Breast epithelium (tissue), 4 donors: Measurements from ENCODE around the gene FAT1. TPM values are rescaled to one million over a fixed set of nuclear protein-coding genes. Genes with fewer than 3 reads are reported as not detected.

ENCODE experiments used
- DNase-seq, 2 donors: peaks; one replicate each; pipeline ENCODE4 v3.0.0-alpha.2; 2019; ENCODE audit warnings: low spot score in 2 of 2
- H3K27ac ChIP-seq, 2 donors: fragments of 200-600 bp; sonication (generic) in 1 of 2; one replicate each; pipeline ENCODE4 v1.5.1; 2016 to 2019; ENCODE audit warnings: mild to moderate bottlenecking in 1 of 2
- H3K27me3 ChIP-seq, 2 donors: fragments of 200-600 bp; sonication (generic) in 1 of 2; one replicate each; pipeline versions ENCODE4 v1.5.1 to v1.6.0; 2017 to 2019; ENCODE audit warnings: control low read depth in 1 of 2, mild to moderate bottlenecking in 1 of 2
- H3K36me3 ChIP-seq: fragments of 200-600 bp; one replicate; pipeline ENCODE4 v1.5.1; 2019
- H3K4me1 ChIP-seq, 2 donors: fragments of 200-600 bp; sonication (generic); one replicate each; pipeline ENCODE4 v1.5.1; 2016 to 2019; ENCODE audit warnings: control low read depth in 1 of 2
- H3K4me3 ChIP-seq, 3 donors: fragments of 200-600 bp; sonication (generic); 1 replicate in 2 of 3; 2 replicates in 1 of 3; pipeline ENCODE4 v1.5.1; 2016 to 2019; ENCODE audit warnings: mild to moderate bottlenecking in 3 of 3, moderate library complexity in 2 of 3
- H3K9me3 ChIP-seq, 2 donors: fragments of 200-600 bp; sonication (generic) in 1 of 2; one replicate each; pipeline ENCODE4 v1.5.1; 2016 to 2019; ENCODE audit warnings: control low read depth in 1 of 2
- CTCF ChIP-seq, 3 donors: fragments of 450-650 bp; IDR thresholded peaks; one replicate each; pipeline ENCODE4 v1.5.1; 2016 to 2017; ENCODE audit warnings: antibody characterized with exemption in 3 of 3, mild to moderate bottlenecking in 3 of 3, moderate library complexity in 3 of 3
- POLR2A ChIP-seq: fragments of 450-650 bp; IDR thresholded peaks from one replicate; pipeline ENCODE4 v1.6.1; 2016; ENCODE audit warnings: antibody characterized with exemption, mild to moderate bottlenecking, moderate library complexity
- POLR2AphosphoS5 ChIP-seq, 3 donors: sonication (generic); formaldehyde crosslinking; IDR thresholded peaks; one replicate each; pipeline ENCODE4 v1.6.1; 2017; ENCODE audit warnings: antibody characterized with exemption in 3 of 3
- intact Hi-C: fragments of 100-400 bp; cut with DNase I; formaldehyde crosslinking; loops from one replicate; pipeline ENCODE4 v1.15.1; 2023; ENCODE audit warnings: low total_unique reads
- total RNA-seq, 3 donors: library from RNA; depleted of rRNA; stranded (reverse); fragments of >200 nt; gene quantifications; one replicate each; pipeline ENCODE4 v1.1.0, GENCODE V29; 2016

Gene FAT1
- total RNA-seq, 3 donors from 2014 or later = 54.2 to 125 (median 87.2) TPM

- H3K4me1 ChIP-seq = no peaks in the 10 kb centered on the region
- peaks cover 5% of the 10 kb centered on the region for H3K36me3 ChIP-seq
- intact Hi-C loops = no loop called here
- no peaks in the 10 kb centered on the region for H3K27me3 ChIP-seq
- no peak overlapping the region for H3K27ac ChIP-seq
- DNase-seq = no peak
- TF ChIP-seq CTCF (IDR thresholded peaks at IDR 0.05) (no peak), POLR2A (no peak), POLR2AphosphoS5 (IDR thresholded peaks at IDR 0.05) (no peak)
- H3K9me3 ChIP-seq = no peaks in the 10 kb centered on the region
- no peak overlapping the region for H3K4me3 ChIP-seq
Measured at GRCh38 chr4:186634591-186635128, 89.0 kb downstream of the FAT1 start.

GRCh38 chr4:186633844-186634243, 89.8 kb downstream of the FAT1 start:
- Histone ChIP-seq H3K9me3 (no peaks in the 10 kb centered on the region), H3K27ac (no peak overlapping the region), H3K4me1 (no peaks in the 10 kb centered on the region), H3K36me3 (peaks cover 5% of the 10 kb centered on the region), H3K27me3 (no peaks in the 10 kb centered on the region), H3K4me3 (no peak overlapping the region)
- no peak for DNase-seq
- TF ChIP-seq POLR2AphosphoS5 (IDR thresholded peaks at IDR 0.05) = no peak
- TF ChIP-seq CTCF (IDR thresholded peaks at IDR 0.05) = no peak
- TF ChIP-seq POLR2A = no peak
- intact Hi-C loops = no loop called here

- Histone ChIP-seq H3K36me3 (peaks cover 5% of the 10 kb centered on the region), H3K4me1 (no peaks in the 10 kb centered on the region), H3K27me3 (no peaks in the 10 kb centered on the region), H3K9me3 (no peaks in the 10 kb centered on the region), H3K4me3 (no peak overlapping the region), H3K27ac (no peak overlapping the region)
- no peak for DNase-seq
- intact Hi-C loops = no loop called here
- TF ChIP-seq POLR2AphosphoS5 (IDR thresholded peaks at IDR 0.05) (no peak), CTCF (IDR thresholded peaks at IDR 0.05) (no peak), POLR2A (no peak)
Measured at GRCh38 chr4:186630128-186630527, 93.5 kb downstream of the FAT1 start.

- Histone ChIP-seq H3K4me3 (no peak overlapping the region), H3K4me1 (no peaks in the 10 kb centered on the region), H3K36me3 (peaks cover 5% of the 10 kb centered on the region), H3K27ac (no peak overlapping the region), H3K9me3 (no peaks in the 10 kb centered on the region), H3K27me3 (no peaks in the 10 kb centered on the region)
- intact Hi-C loops = no loop called here
- TF ChIP-seq CTCF (IDR thresholded peaks at IDR 0.05) = no peak
- DNase-seq = no peak
Measured at GRCh38 chr4:186628058-186628711, 95.5 kb downstream of the FAT1 start.

- Histone ChIP-seq H3K27me3 (no peaks in the 10 kb centered on the region), H3K36me3 (no peaks in the 10 kb centered on the region), H3K4me3 (no peak overlapping the region), H3K4me1 (no peaks in the 10 kb centered on the region), H3K27ac (no peak overlapping the region), H3K9me3 (no peaks in the 10 kb centered on the region)
- intact Hi-C loops = no loop called here
- no peak for DNase-seq
- TF ChIP-seq CTCF (IDR thresholded peaks at IDR 0.05) (no peak), POLR2AphosphoS5 (IDR thresholded peaks at IDR 0.05) (no peak), POLR2A (no peak)
Measured at GRCh38 chr4:186627226-186627865, 96.3 kb downstream of the FAT1 start.
